ENCODE measurements around the gene DNAJC11. TPM values are rescaled to one million over a fixed set of nuclear protein-coding genes. Genes with fewer than 3 reads are reported as not detected.
"Not testable (repeated sequence)": the region's sequence is repeated elsewhere in the genome, so short reads cannot be mapped to it uniquely, and the experiment has no call there.

DNAJC11 gene
- total and polyA plus RNA-seq, 2 experiments from 2014 or later: 35.3 to 39.5 TPM

GRCh38 chr1:6601049-6601922 is 100.3 kb downstream of the DNAJC11 start:
- H3K4me1 ChIP-seq (ENCODE audit: insufficient read depth): peaks cover 33% of the 10 kb centered on the region
- H2AFZ ChIP-seq: peak overlapping the region; percentile 0
- peaks cover 62% of the 10 kb centered on the region for H3K79me2 ChIP-seq
- peaks cover 29% of the 10 kb centered on the region for H4K20me1 ChIP-seq (ENCODE audit: insufficient read depth, poor library complexity, severe bottlenecking)
- peak; percentile 84 for DNase-seq (ENCODE audit: low spot score)
- no peak for TF ChIP-seq EZH2 (IDR thresholded peaks at IDR 0.05; ENCODE audit: borderline replicate concordance)
- no peak for TF ChIP-seq CTCF (IDR thresholded peaks at IDR 0.05; ENCODE audit: poor library complexity)
- no peak for TF ChIP-seq EZH2phosphoT487 (IDR thresholded peaks at IDR 0.05; ENCODE audit: low read depth, severe bottlenecking, unreplicated experiment)
- WGBS (ENCODE audit: low lambda C conversion rate, missing lambda C conversion rate): 1% methylated on average over 40 of the region's 40 CpGs
- H3K4me2 ChIP-seq: peak overlapping the region; percentile 88
- H3K27me3 ChIP-seq: no peaks in the 10 kb centered on the region
- peak overlapping the region; percentile 95 for H3K4me3 ChIP-seq
- no peaks in the 10 kb centered on the region for H3K36me3 ChIP-seq (replicated peaks; ENCODE audit: insufficient read depth, low read depth)
- H3K9me3 ChIP-seq (ENCODE audit: low read depth): no peaks in the 10 kb centered on the region
- H3K27ac ChIP-seq: peak overlapping the region; percentile 100
- H3K9me2 ChIP-seq (replicated peaks; ENCODE audit: insufficient read depth): no peaks in the 10 kb centered on the region

GRCh38 chr1:6600410-6601048 is 101.1 kb downstream of the DNAJC11 start:
- no peaks in the 10 kb centered on the region for H3K9me3 ChIP-seq (ENCODE audit: low read depth)
- DNase-seq (ENCODE audit: low spot score): no peak
- no peaks in the 10 kb centered on the region for H3K36me3 ChIP-seq (replicated peaks; ENCODE audit: insufficient read depth, low read depth)
- H3K4me3 ChIP-seq: peak overlapping the region; percentile 6
- H3K4me1 ChIP-seq (ENCODE audit: insufficient read depth): peaks cover 33% of the 10 kb centered on the region
- 27% methylated on average over 10 of the region's 10 CpGs for WGBS (ENCODE audit: low lambda C conversion rate, missing lambda C conversion rate)
- no peak for TF ChIP-seq EZH2phosphoT487 (IDR thresholded peaks at IDR 0.05; ENCODE audit: low read depth, severe bottlenecking, unreplicated experiment)
- no peak for TF ChIP-seq CTCF (IDR thresholded peaks at IDR 0.05; ENCODE audit: poor library complexity)
- no peak overlapping the region for H2AFZ ChIP-seq
- peaks cover 62% of the 10 kb centered on the region for H3K79me2 ChIP-seq
- H3K27me3 ChIP-seq: no peaks in the 10 kb centered on the region
- peak overlapping the region; percentile 100 for H3K27ac ChIP-seq
- H3K4me2 ChIP-seq: peak overlapping the region; percentile 88
- H4K20me1 ChIP-seq (ENCODE audit: insufficient read depth, poor library complexity, severe bottlenecking): peaks cover 29% of the 10 kb centered on the region
- H3K9me2 ChIP-seq (replicated peaks; ENCODE audit: insufficient read depth): no peaks in the 10 kb centered on the region

- Histone ChIP-seq H3K4me1 (ENCODE audit: insufficient read depth) (peaks cover 31% of the 10 kb centered on the region), H4K20me1 (ENCODE audit: insufficient read depth, poor library complexity, severe bottlenecking) (peaks cover 29% of the 10 kb centered on the region), H3K27ac (peak overlapping the region; percentile 100), H3K4me3 (peak overlapping the region; percentile 6), H3K79me2 (peaks cover 59% of the 10 kb centered on the region), H3K4me2 (peak overlapping the region; percentile 88)
- not testable (repeated sequence) for DNase-seq (ENCODE audit: low spot score); H3K9me2 ChIP-seq (replicated peaks; ENCODE audit: insufficient read depth); H3K36me3 ChIP-seq (replicated peaks; ENCODE audit: insufficient read depth, low read depth); H2AFZ ChIP-seq; H3K9me3 ChIP-seq (ENCODE audit: low read depth); H3K27me3 ChIP-seq
- WGBS (ENCODE audit: low lambda C conversion rate, missing lambda C conversion rate): 87% methylated on average over 8 of the region's 8 CpGs
Observed at GRCh38 chr1:6599991-6600390, 101.6 kb downstream of the DNAJC11 start.

Measured in hepatocyte (in vitro differentiated cells).